ENCODE results near the gene LHX4. TPM values are rescaled to one million over a fixed set of nuclear protein-coding genes. Genes with fewer than 3 reads are reported as not detected.

Gene LHX4
- total RNA-seq, 2 donors from 2014 or later, result not detected

DNA sequence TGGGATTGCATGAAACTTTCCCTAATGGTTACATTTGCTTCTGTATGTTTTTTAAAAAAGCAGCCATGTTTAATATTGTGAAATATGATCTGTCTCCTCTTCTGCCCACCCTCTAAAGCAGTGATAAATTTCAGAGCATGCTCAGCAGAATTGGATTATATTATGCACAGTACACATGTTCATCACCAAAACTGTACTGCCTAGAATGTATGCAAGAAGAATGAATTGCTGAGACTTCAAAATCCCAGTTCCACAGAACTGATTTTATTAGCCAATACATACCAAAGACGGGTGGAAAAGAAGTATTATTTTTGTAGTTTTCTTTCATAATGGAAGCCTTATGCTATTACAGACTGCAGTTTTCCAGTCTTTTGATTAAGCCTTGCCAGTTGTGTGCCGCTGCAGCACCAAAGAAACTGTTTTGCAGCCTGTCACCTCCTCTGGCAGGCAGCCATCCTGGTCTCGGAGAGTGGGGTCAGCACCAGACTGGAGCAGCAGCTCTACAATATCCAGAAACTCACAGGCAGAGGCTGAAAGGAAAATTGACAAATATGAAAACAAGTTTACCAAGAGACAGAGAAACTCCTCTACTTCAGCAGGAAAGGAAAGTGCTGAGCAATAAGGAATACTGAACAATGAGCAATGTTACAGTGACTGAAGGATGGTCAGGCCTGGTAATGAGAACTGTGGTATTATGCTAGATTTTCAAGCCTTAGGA lies 58.1 kb downstream of the LHX4 start:
- DNase-seq (ENCODE audit: low spot score) (no peak), ATAC-seq (ENCODE audit: insufficient number of reproducible peaks, low FRiP score, low read depth) (no peak)
- H3K4me1 ChIP-seq (ENCODE audit: control insufficient read depth in 1 of 2, low read depth in 2 of 2), result no peaks in the 10 kb centered on the region
- TF ChIP-seq, protein P1, sequence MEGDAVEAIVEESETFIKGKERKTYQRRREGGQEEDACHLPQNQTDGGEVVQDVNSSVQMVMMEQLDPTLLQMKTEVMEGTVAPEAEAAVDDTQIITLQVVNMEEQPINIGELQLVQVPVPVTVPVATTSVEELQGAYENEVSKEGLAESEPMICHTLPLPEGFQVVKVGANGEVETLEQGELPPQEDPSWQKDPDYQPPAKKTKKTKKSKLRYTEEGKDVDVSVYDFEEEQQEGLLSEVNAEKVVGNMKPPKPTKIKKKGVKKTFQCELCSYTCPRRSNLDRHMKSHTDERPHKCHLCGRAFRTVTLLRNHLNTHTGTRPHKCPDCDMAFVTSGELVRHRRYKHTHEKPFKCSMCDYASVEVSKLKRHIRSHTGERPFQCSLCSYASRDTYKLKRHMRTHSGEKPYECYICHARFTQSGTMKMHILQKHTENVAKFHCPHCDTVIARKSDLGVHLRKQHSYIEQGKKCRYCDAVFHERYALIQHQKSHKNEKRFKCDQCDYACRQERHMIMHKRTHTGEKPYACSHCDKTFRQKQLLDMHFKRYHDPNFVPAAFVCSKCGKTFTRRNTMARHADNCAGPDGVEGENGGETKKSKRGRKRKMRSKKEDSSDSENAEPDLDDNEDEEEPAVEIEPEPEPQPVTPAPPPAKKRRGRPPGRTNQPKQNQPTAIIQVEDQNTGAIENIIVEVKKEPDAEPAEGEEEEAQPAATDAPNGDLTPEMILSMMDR (IDR thresholded peaks at IDR 0.05), result no peak
- no peaks in the 10 kb centered on the region for H3K27me3 ChIP-seq (replicated peaks; ENCODE audit: insufficient read depth)
- no peak overlapping the region for H3K4me3 ChIP-seq
- H3K36me3 ChIP-seq, result no peaks in the 10 kb centered on the region
- H3K9me3 ChIP-seq, result no peaks in the 10 kb centered on the region
- H3K27ac ChIP-seq, result no peak overlapping the region

DNA sequence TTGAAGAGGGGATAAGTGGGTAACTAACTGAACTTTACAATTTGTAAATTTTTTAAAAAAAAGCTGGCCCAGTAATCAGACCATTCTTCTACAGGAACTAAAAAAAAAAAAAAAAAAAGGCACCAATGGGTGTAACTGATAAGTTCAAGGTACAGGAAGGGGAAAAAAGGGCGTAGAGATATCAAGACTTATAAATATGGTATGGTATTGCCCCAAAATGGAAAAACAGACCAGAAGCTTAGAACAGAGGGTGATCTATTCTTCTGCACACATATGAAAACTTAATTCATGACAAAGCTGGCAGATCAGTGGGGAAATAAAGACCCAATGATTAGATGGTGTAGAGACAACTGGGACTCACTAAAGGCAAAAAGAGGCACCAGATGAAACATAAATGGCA lies 58.9 kb downstream of the LHX4 start:
- Histone ChIP-seq H3K4me1 (ENCODE audit: control insufficient read depth in 1 of 2, low read depth in 2 of 2) (no peaks in the 10 kb centered on the region), H3K27ac (no peak overlapping the region), H3K27me3 (replicated peaks; ENCODE audit: insufficient read depth) (no peaks in the 10 kb centered on the region), H3K4me3 (no peak overlapping the region), H3K36me3 (no peaks in the 10 kb centered on the region), H3K9me3 (no peaks in the 10 kb centered on the region)
- DNase-seq (ENCODE audit: low spot score), result no peak
- TF ChIP-seq, protein P1 (IDR thresholded peaks at IDR 0.05), result no peak
- no peak for ATAC-seq (ENCODE audit: insufficient number of reproducible peaks, low FRiP score, low read depth)

DNA sequence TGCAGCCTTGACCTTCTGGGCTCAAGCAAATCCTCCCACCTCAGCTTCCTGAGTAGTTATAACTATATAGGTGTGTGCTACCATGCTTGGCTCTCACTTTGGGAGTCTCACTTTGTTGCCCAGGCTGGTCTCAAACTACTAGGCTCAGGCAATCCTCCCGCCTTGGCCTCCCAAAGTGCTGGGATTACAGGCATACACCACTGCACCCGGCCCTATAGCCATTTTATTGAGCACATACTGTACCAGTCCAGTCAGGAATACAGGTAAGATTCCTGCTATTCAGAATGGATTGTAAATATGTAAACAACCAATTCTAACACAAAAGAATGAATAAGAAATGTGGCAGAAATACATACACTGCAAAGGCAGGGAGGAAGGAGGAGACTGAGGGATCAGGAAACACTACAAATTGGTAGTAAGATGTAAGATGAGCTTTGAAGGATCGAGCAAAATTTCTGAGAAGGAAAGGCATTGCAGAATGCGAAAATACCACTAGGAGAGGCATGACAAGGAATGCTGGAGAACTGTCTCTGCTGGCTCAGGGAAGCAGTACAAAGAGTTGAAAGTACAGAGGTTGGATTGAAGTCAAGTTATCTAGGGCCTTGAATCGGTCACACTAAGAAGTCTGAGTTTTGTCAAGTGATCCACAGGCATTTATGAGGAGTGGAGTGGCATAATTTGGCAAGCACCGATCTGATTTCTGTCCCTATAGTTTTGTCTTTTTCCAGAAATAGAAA lies 60.4 kb downstream of the LHX4 start:
- H3K9me3 ChIP-seq, result no peaks in the 10 kb centered on the region
- H3K27me3 ChIP-seq (replicated peaks; ENCODE audit: insufficient read depth), result no peaks in the 10 kb centered on the region
- H3K36me3 ChIP-seq, result no peaks in the 10 kb centered on the region
- TF ChIP-seq, protein P1 (IDR thresholded peaks at IDR 0.05), result no peak
- DNase-seq (ENCODE audit: low spot score) (no peak), ATAC-seq (ENCODE audit: insufficient number of reproducible peaks, low FRiP score, low read depth) (no peak)
- no peaks in the 10 kb centered on the region for H3K4me1 ChIP-seq (ENCODE audit: control insufficient read depth in 1 of 2, low read depth in 2 of 2)
- no peak overlapping the region for H3K27ac ChIP-seq
- H3K4me3 ChIP-seq, result no peak overlapping the region

DNA sequence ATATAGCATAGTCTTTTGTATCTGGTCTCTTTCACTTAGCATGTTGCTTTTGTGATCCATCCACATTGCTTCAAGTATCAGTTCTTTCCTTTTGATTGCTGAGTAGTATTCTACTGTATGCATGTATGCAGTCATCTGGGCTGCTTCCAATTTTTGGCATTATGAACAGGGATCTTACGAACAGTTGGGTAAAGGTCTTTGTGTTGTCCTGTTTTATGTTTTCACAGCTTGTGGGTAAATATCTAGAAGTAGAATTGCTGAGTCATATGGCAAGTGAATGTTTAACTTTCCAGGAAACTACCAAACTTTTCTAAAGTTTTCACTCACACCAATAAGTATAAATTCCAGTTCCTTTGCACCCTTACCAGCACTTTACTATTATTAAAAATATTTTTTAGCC lies 60.9 kb downstream of the LHX4 start:
- no peak overlapping the region for H3K4me3 ChIP-seq
- H3K9me3 ChIP-seq, result no peaks in the 10 kb centered on the region
- no peaks in the 10 kb centered on the region for H3K27me3 ChIP-seq (replicated peaks; ENCODE audit: insufficient read depth)
- DNase-seq (ENCODE audit: low spot score), result no peak
- H3K36me3 ChIP-seq, result no peaks in the 10 kb centered on the region
- H3K4me1 ChIP-seq (ENCODE audit: control insufficient read depth in 1 of 2, low read depth in 2 of 2), result no peaks in the 10 kb centered on the region
- TF ChIP-seq, protein P1 (IDR thresholded peaks at IDR 0.05), result no peak
- no peak overlapping the region for H3K27ac ChIP-seq
- ATAC-seq (ENCODE audit: insufficient number of reproducible peaks, low FRiP score, low read depth), result no peak

DNA sequence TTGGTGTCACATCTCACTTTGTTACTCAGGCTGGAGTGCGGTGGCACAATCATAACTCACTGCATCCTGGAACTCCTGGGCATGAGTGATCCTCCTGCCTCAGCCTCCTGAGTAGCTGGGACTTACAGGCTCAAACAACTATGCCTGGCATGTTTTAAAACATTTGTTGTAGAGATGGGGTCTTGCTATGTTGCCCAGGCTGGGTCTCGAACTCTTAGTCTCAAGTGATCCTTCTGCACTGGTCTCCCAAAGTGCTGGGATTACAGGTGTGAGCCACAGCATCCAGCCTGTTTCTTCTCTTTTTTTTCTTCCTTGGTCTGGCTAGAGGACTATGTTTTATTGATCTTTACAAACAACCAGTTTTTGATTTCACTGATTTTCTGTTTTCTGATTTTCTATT lies 64.6 kb downstream of the LHX4 start:
- no peaks in the 10 kb centered on the region for H3K36me3 ChIP-seq
- H3K27ac ChIP-seq, result no peak overlapping the region
- H3K4me3 ChIP-seq, result no peak overlapping the region
- H3K27me3 ChIP-seq (replicated peaks; ENCODE audit: insufficient read depth), result no peaks in the 10 kb centered on the region
- ATAC-seq (ENCODE audit: insufficient number of reproducible peaks, low FRiP score, low read depth) (no peak), DNase-seq (ENCODE audit: low spot score) (no peak)
- H3K4me1 ChIP-seq (ENCODE audit: control insufficient read depth in 1 of 2, low read depth in 2 of 2), result no peaks in the 10 kb centered on the region
- H3K9me3 ChIP-seq, result no peaks in the 10 kb centered on the region
- TF ChIP-seq, protein P1 (IDR thresholded peaks at IDR 0.05), result no peak
